WTC11 (cell line): ENCODE data around the gene NFIX.

Experiments used
- CTCF ChIP-seq: fragments of 200-600 bp; IDR thresholded peaks from 2 replicates; pipeline ENCODE4 v1.8.0; 2022; ENCODE audit warnings: antibody characterized with exemption
- E2F4 ChIP-seq: sonication (generic); formaldehyde crosslinking; IDR thresholded peaks from 2 replicates; pipeline ENCODE4 v1.8.1; 2022; ENCODE audit warnings: low read depth, mild to moderate bottlenecking, moderate library complexity, missing genetic modification reagents, borderline replicate concordance
- ELF4 ChIP-seq: sonication (generic); formaldehyde crosslinking; IDR thresholded peaks from 2 replicates; pipeline ENCODE4 v1.8.1; 2022; ENCODE audit warnings: low read depth, mild to moderate bottlenecking, moderate library complexity, missing genetic modification reagents
- EMX1 ChIP-seq: fragments of 250-450 bp; sonication (Bioruptor Pico); IDR thresholded peaks from 2 replicates; pipeline ENCODE4 v1.8.0; 2021; ENCODE audit warnings: mild to moderate bottlenecking
- ETV6 ChIP-seq: sonication (generic); formaldehyde crosslinking; IDR thresholded peaks from 2 replicates; pipeline ENCODE4 v1.8.1; 2022; ENCODE audit warnings: mild to moderate bottlenecking, missing genetic modification reagents
- KAT7 ChIP-seq: sonication (generic); formaldehyde crosslinking; IDR thresholded peaks from 2 replicates; pipeline ENCODE4 v1.8.1; 2023; ENCODE audit warnings: missing genetic modification reagents, mild to moderate bottlenecking, borderline replicate concordance
- NFYB ChIP-seq: sonication (generic); formaldehyde crosslinking; conservative IDR thresholded peaks from 2 replicates; pipeline ENCODE4 v1.8.0; 2022; ENCODE audit warnings: low read depth, missing genetic modification reagents
- PRRX2 ChIP-seq: fragments of 250-450 bp; sonication (Bioruptor Pico); IDR thresholded peaks from 2 replicates; pipeline ENCODE4 v1.8.0; 2021; ENCODE audit warnings: mild to moderate bottlenecking
- RORB ChIP-seq: fragments of 250-450 bp; sonication (Bioruptor Pico); IDR thresholded peaks from 2 replicates; pipeline ENCODE4 v1.9.0; 2021; ENCODE audit warnings: mild to moderate bottlenecking
- SMAD3 ChIP-seq: sonication (generic); formaldehyde crosslinking; IDR thresholded peaks from 2 replicates; pipeline ENCODE4 v1.8.0; 2022; ENCODE audit warnings: missing genetic modification reagents, mild to moderate bottlenecking, borderline replicate concordance
- USF2 ChIP-seq: sonication (generic); formaldehyde crosslinking; IDR thresholded peaks from 2 replicates; pipeline ENCODE4 v1.8.1; 2023; ENCODE audit warnings: mild to moderate bottlenecking, missing genetic modification reagents, moderate library complexity
- ZBTB21 ChIP-seq: sonication (generic); formaldehyde crosslinking; IDR thresholded peaks from 2 replicates; pipeline ENCODE4 v1.8.1; 2023; ENCODE audit warnings: mild to moderate bottlenecking, missing genetic modification reagents, borderline replicate concordance
- ZNF121 ChIP-seq: sonication (generic); formaldehyde crosslinking; IDR thresholded peaks from 2 replicates; pipeline ENCODE4 v1.8.0; 2023; ENCODE audit warnings: missing genetic modification reagents
- ZNF532 ChIP-seq: fragments of 250-450 bp; sonication (Bioruptor Pico); IDR thresholded peaks from 2 replicates; pipeline ENCODE4 v1.9.0; 2021; ENCODE audit warnings: mild to moderate bottlenecking, borderline replicate concordance

- TF ChIP-seq SMAD3 (CRISPR knock-in tag), result no peak
- no peak for TF ChIP-seq CTCF
- peak; percentile 96 for TF ChIP-seq PRRX2
- TF ChIP-seq RORB (CRISPR knock-in tag), result no peak
- TF ChIP-seq USF2 (CRISPR knock-in tag), result peak; percentile 99
- TF ChIP-seq NFYB (CRISPR knock-in tag), result no peak; the same call in 1 of the 2 replicates
- peak; percentile 86 for TF ChIP-seq E2F4 (CRISPR knock-in tag)
- peak; percentile 85 for TF ChIP-seq ETV6 (CRISPR knock-in tag)
- TF ChIP-seq ZNF532, result peak; percentile 93; the same call in 1 of the 2 replicates
- no peak for TF ChIP-seq ZNF121 (CRISPR knock-in tag)
- TF ChIP-seq ZBTB21 (CRISPR knock-in tag), result peak; percentile 100
- TF ChIP-seq EMX1 (CRISPR knock-in tag), result peak; percentile 98
- no peak for TF ChIP-seq KAT7 (CRISPR knock-in tag)
- TF ChIP-seq ELF4 (CRISPR knock-in tag), result no peak
These were observed 49.7 kb upstream of the NFIX start, which contains the start of gene RAD23A for GRCh38 chr19:12945479-12946091.
